Stimulated activated CD4-positive, alpha-beta T cell treated with anti-CD3 and anti-CD28 coated beads, Interleukin-12 subunit alpha, Interleukin-12 subunit beta, amount 100 ng/mL, for 24 hours (primary cell): ENCODE data around the gene HOXB4.

Experiments
- DNase-seq, 2 experiments: peaks; one replicate each; pipeline ENCODE4 v3.0.0-alpha.2; 2020; ENCODE audit warnings: low read depth in 2 of 2

The HOXB4 gene

DNA sequence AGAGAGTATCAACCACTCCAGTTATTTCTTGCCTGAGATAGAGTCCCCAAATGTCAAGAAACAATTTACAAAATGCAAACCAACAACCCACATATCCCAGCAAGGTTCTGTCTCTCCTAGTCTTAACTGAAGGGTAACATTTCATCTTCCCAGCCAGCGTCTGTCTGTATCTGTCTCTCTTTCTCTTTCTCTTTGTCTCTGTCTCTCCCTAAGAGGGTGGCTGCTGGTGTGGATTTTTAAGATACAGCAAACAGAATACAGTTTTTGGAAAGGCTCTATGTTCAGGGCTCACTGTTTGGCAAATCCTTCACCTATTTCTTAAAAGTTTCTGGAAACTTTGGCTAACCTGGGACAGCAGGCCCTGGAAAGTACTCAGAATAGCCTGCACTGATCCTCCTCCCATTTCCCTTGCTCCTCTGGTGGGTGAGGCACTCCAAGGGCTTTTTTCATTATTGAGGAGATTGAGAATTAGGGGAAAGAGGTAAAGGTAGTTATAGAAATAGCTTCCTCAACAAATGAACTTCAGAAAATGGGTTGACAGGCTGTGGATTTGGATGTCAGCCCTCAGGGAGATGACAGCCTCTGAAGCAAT lies 6.2 kb downstream of the HOXB4 start:
- no peak for DNase-seq

- DNase-seq, result no peak
Observed at GRCh38 chr17:48571024-48571818, 6.9 kb downstream of the HOXB4 start.

- no peak for DNase-seq
Observed at GRCh38 chr17:48570325-48571023, 7.7 kb downstream of the HOXB4 start.

DNA sequence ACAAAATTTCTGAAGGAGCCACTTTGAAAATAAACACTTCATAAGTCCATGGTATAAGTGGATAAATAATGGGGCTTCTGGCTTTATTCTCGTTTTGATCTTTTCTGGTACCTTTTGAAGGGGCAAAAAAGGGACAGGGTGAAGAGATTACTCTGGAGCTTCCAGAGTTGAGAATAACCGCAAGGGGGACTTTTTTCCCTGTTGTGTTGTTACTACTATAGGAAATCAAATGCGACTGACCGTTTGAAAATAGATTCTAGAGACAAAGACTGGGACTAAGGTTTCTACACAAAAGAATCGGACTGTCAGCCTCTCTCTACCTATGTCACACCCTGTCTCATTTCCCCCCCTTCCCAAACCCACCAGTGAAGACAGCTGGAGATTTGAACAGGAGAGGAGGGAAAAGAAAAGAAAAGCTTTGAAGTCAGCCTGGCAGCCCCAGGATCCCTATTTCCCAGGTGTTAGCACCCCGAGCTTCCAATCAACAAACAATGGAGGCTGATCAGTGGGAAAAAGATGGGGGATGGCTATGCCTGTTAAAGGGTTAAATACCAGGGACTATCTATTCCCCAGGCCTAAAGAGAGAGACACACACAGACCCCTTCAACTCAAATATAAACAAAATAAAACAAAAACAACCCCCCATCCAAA lies 8.4 kb downstream of the HOXB4 start:
- DNase-seq, result no peak

GRCh38 chr17:48569240-48569582 lies 8.9 kb downstream of the HOXB4 start:
- DNase-seq, result no peak

DNA sequence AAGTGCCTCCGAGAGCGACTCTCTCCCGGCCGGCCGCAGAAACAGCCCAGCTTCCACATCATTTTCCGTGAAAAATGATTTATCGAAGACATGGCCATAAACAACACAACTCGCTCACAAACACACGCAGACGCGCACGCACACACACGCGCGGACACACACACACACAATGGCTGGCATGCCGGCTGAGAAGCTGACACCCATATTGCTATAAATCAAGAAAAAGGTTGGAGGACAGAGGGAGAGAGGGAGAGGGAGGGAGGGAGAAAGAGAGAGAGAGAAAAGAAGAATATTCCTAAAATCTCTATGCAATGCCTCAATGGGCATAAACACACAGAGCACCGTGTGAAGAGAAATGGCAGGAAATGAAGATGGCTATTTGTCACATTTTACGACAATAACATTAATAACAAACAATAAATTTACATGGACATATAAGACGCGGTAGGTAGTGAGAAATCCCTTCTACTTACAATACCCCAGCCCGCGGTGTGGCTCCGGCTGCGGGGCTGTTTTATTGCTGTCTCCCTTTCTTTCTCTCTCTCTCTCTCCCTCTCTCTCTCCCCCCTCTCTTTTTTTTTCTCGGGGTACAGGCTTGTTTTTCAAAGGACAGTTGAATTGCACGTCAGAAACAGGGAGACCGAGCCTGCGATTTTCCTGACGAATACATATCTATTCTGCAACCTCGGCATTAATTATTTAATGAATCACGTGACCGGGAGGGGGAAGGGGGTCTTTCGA lies 9.5 kb downstream of the HOXB4 start:
- no peak for DNase-seq

GRCh38 chr17:48567646-48568354 lies 10.3 kb downstream of the HOXB4 start:
- no peak for DNase-seq

GRCh38 chr17:48567209-48567608 lies 10.9 kb downstream of the HOXB4 start:
- no peak for DNase-seq

GRCh38 chr17:48566717-48567116 lies 11.4 kb downstream of the HOXB4 start:
- no peak for DNase-seq

GRCh38 chr17:48565925-48566710 lies 12.0 kb downstream of the HOXB4 start:
- no peak for DNase-seq

- no peak for DNase-seq
Observed at GRCh38 chr17:48565022-48565554, 13.1 kb downstream of the HOXB4 start.

DNA sequence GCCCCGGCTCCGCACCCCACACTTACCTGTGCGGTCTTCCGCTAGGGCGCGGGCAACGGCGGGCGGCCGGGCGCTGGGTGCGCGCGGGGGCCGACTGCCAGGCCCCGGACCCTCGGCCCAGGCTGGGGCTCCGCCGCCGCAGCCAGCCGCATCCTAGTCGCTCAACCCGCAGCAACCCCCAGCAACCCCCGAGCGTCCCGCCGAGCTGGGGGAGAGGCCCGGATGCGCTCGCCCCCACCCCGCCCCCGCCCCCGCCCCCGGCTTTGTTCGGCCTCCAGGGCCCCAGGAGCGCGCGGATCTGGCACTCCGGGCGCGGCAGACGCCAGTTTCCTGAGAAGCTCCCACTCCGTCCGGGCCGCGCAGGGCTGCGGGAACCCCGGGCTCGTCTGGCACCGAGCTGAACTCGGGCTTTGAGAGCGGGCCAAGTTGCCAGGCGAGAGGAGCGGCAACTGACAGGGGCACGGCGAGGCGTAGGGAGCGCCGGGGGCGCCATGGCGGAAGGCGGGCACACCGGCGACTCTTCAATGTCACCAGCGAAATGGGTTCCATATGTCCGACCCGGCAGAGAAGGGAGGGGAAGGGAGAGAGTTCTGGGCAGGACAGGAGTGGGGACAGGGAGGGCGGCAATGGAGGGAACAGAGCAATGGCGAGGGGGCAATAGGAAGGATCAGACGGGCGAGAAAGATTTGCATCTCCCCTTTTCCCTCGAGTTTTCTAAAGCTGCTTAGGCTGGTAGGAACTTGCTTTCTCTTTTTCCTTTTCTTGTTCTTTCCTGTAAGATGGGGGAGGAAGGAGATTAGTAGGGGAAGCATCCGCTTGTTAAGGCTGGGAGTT lies 13.7 kb downstream of the HOXB4 start:
- DNase-seq, result no peak

- no peak for DNase-seq
Observed at GRCh38 chr17:48563867-48564187, 14.3 kb downstream of the HOXB4 start.

- DNase-seq, result no peak
Observed at GRCh38 chr17:48563385-48563838, 14.7 kb downstream of the HOXB4 start.

DNA sequence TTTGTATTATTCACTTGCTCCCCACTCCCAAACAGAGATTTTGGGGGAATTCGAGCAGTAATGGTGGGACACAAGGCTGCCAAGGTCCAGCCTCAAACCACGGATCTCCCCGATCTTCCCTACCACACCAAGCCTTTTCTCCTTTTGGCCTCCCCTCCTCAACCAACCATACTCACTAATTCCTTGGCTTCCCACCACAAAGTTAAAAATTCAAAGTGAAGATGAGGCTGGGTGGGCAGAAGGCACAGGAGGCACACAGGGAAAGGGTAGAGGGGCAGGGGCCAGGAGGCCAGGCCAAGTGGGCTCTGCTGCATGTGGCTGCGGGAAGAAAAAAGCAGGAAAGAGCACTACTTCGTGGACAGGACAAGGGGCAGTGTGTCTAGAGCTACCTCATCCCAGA lies 15.2 kb downstream of the HOXB4 start:
- no peak for DNase-seq

DNA sequence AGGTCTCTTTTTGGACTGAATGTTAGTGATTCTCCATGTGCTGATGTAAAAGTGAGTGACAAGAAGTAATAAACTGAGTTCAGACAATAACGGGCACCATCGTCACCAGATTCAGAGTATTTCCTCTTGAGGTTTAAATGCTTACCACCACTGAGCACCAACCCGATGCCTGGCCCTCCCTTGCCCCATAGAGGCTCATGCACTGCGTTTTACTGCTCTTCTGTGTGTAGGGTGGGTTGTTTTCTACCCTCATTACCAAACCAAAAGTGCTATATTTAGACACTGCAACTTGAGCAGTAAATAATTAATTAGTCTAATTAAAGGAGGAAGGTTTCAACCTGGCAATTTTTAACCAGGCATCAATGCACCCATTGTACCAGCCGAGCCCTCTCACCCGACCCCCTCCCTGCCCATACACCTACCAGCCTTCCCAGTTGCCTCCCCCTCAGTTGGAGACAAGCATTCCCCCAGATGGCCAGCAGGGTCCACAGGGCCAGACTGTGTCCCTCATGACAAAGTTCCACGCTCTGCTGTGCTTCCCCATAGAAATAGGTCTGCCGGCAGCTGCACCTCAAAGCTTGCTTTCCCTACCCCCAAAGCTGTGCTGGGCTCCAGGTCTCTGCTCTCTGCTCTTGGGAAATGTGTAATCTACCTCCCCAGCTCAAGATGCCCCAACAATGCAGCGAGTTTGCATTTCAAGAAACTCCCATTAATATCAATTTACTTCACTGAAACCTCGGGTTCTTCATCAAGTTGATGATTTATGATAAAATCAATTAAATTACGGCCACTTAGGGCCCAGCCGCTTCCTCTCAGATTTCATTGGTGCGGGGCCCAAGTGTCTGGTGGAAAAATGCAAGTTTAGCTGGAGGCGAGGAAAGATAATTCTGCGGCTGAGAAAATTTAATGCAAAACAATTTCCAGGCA lies 16.0 kb downstream of the HOXB4 start:
- DNase-seq, result no peak

DNA sequence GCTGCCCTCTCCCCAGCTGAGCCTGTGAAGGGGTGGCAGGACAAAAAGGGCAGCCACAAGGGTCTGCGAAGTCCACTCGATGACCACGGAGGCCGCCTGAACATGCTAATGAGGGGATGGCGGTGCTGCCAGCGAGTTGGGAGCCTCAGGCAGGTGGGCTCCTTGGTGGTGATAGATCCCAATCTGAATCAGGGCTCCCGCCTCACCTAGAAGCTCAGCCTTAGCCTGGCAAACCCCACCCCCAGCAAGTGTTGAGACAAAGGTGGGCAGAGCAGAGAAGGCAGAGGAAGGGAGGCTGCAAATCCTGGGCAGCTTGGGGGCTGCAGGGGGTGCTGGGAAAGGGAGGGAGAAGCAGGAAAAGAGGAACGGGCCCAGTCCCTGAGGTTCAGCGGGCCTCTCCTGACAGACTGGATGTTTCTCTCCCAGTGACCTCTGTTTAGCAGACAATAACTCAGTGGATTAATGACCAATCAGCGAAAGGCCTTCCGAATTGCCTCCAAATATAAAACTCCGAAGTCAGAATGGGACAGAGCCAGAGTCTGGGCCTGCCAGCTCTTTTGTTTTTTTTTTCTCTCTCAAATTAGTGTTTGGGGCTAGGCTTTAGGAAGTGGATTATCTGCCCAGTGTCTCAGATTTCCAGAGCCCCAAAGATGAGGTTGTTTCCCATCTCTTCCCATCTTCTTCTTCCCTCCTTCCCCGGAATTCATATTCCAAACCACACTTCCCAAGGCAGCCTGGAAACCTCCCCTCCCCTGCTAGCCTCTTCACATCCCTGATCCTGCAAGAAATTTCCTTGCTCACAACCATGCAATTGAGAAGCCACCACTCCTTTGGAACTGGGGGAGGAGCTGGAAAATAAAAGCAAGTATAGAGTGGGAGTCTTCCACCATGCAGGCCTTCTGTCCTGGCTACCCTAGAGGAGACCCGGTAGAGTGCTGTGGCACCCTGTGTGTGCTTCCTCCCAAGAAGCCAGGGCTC lies 18.0 kb downstream of the HOXB4 start:
- DNase-seq, result no peak
